HCT116 (cell line): Measurements from ENCODE around the gene CXorf51B.

Source experiments
- CTCF ChIP-seq, 3 experiments: fragments of 200-600 bp in 1 of 3; sonication (generic) in 1 of 3; IDR thresholded peaks in 2 of 3; conservative IDR thresholded peaks in 1 of 3; 2 replicates each; pipeline ENCODE4 v1.5.1; 2012 to 2017; ENCODE audit warnings: low read depth in 2 of 3, low read length in 2 of 3, antibody characterized with exemption in 1 of 3, borderline replicate concordance in 1 of 3, control low read depth in 1 of 3, mild to moderate bottlenecking in 1 of 3, mixed read lengths in 1 of 3, mixed run types in 1 of 3, moderate library complexity in 1 of 3; ENCODE audit not compliant: insufficient read depth in 1 of 3
- EZH2 ChIP-seq: fragments of 200-600 bp; sonication (generic); IDR thresholded peaks from 2 replicates; pipeline ENCODE4 v1.6.1; 2017; ENCODE audit warnings: antibody characterized with exemption, mixed run types
- EZH2phosphoT487 ChIP-seq: fragments of 200-600 bp; IDR thresholded peaks from 2 replicates; pipeline ENCODE4 v1.6.1; 2018; ENCODE audit warnings: antibody characterized with exemption, borderline replicate concordance
- FOSL1 ChIP-seq: IDR thresholded peaks from 2 replicates; pipeline ENCODE4 v1.6.1; 2012; ENCODE audit warnings: low read depth
- POLR2AphosphoS5 ChIP-seq: IDR thresholded peaks from 2 replicates; pipeline ENCODE4 v1.6.1; 2011; ENCODE audit warnings: mild to moderate bottlenecking, low read depth, low read length, moderate library complexity
- SP1 ChIP-seq: IDR thresholded peaks from 2 replicates; pipeline ENCODE4 v1.6.1; 2012; ENCODE audit warnings: low read depth
- SRF ChIP-seq: IDR thresholded peaks from 2 replicates; pipeline ENCODE4 v1.6.1; 2012; ENCODE audit warnings: low read depth

DNA sequence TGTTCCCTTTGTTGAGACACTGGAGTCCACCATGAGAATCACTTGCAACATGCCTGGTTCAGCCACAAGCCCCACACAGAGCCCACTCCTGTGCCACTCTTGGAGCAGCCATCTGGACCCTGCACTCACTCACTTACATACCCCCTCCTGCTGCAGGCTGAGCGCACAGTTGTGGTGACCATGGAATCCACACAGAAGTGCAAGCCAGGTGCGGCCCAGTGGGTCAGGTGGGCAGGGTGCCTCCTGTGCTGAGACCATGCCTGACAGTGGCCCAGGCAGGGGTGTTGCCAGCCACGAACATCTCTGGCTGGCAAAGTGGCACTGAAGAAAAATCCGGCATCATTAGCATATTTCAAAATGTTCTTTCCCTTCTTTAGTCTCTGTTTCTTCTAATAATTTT lies 22.4 kb downstream of the CXorf51B start:
- TF ChIP-seq CTCF (IDR thresholded peaks at IDR 0.05 in 2 of 3, conservative IDR thresholded peaks at IDR 0.05 in 1 of 3; ENCODE audit: borderline replicate concordance in 1 of 3, insufficient read depth in 1 of 3, low read depth in 2 of 3, low read length in 2 of 3) (no peak), POLR2AphosphoS5 (no peak), SRF (no peak), SP1 (no peak), EZH2phosphoT487 (no peak), EZH2 (no peak), FOSL1 (no peak)
